ENCODE results near the gene PTPN12. TPM values are rescaled to one million over a fixed set of nuclear protein-coding genes. Genes with fewer than 3 reads are reported as not detected.

The PTPN12 gene
- total RNA-seq (2022; extraction: Qiagen RNA extraction) = 48.6 to 81.2 TPM (median 55.5 TPM) in 5 replicates

DNA sequence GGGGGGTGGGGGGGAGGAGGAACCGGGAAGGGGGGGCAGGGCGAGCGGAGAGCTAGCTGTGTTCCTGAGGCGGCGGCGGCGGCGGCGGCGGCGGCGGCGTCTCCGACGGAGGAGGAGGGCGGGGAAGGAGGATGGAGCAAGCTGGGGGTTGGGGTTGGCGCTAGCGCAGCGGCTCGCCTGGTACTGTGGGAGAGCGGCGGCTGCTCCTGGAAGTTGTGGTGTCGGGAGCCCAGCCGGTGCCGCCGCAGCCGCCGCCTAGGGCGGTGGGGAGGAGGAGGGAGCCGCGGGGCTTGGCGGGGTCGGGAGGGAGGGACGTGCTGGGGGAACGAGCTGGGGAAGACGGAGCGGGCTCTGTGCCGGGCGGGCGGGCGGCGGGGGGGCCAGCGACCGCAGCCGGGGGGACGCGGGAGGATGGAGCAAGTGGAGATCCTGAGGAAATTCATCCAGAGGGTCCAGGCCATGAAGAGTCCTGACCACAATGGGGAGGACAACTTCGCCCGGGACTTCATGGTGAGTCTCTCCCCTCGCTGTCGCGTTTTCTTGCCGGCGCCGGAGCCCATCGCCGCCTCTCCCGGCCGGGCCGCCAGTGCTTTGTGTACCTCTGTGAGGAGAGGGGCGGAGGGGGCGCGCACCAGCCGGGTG lies at the start of gene PTPN12:
Gene PTPN12 (plus strand): TSS at position 160 of the 642 bp plus-strand sequence. CDS start 252 bp downstream, at position 412.

Other genes with a start within 250 kb of the PTPN12 start
- gene GSAP, start 120.9 kb upstream of the PTPN12 start, total RNA-seq (2022; extraction: Qiagen RNA extraction) = 2.6 to 3.2 TPM (median 2.8 TPM) in 5 replicates
- gene RSBN1L, start 159.2 kb downstream of the PTPN12 start, total RNA-seq (2022; extraction: Qiagen RNA extraction) = 8.1 to 11.0 TPM (median 8.8 TPM) in 5 replicates